Ammon's horn (tissue), 1 donor: ENCODE measurements around the gene KCNJ12.

ENCODE experiments used
- DNase-seq: peaks from one replicate; pipeline ENCODE4 v3.0.0-alpha.2; 2016; ENCODE audit warnings: low spot score

KCNJ12 gene

DNA sequence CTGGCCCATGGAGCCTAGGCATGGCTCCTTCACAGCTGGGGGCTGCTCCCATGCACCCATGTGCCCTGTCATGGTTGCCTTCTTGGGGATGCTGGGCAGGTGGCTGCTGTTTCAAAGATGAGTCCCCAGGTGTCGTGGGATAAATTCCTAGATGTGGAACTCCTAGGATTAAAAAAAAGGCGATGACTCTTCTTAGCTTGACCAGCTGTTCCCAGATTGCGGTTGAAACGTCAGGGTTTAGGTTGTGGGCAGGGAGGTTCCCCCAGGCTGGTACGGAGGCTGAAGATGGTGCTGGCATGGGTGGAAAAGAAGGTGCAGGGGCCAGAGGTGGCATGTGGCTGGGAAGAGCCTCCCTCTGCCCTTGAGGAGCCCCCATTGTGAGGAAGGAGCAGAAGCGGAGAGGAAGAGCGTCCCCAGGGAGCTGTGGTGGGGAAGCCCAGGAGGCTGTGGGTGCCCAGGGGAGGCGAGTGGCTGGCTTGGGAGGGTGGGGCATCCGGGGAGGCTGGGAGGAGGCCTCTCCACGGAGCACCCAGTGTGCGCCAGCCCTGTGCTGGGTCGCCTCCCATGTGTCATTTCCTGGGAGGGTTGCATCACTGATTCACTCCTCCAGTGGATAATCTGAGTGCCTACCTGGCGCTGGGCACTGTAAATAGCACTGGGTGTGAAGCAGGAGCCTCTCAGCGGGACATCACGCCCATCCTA, 7.5 kb upstream of the KCNJ12 start:
- no peak for DNase-seq

GRCh38 chr17:21369395-21369794, 6.8 kb upstream of the KCNJ12 start:
- DNase-seq: no peak

DNA sequence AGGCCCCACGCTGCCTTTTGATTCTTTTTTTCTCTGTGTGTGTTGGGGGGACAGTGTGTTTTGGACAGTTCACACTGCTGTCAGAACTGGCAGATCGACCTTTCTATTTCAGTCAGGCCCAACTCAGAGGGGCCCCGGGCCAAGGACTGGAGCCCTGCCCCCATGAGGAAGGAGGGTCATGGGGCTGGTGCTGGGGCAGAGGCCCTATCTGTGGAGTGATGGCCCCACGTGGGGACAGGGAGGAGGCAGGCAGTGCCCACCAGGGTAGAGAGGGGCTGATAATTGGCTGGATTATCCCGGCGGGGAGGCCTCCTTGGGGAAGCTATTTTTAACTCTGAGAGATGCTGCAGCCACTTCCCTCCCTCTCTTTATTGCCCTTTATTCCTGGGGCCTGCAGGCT, 5.7 kb upstream of the KCNJ12 start:
- DNase-seq: no peak

GRCh38 chr17:21371511-21372081, 4.6 kb upstream of the KCNJ12 start:
- DNase-seq: no peak

GRCh38 chr17:21372256-21372954, 3.8 kb upstream of the KCNJ12 start:
- no peak for DNase-seq

GRCh38 chr17:21373036-21373435, 3.1 kb upstream of the KCNJ12 start:
- DNase-seq: no peak

DNA sequence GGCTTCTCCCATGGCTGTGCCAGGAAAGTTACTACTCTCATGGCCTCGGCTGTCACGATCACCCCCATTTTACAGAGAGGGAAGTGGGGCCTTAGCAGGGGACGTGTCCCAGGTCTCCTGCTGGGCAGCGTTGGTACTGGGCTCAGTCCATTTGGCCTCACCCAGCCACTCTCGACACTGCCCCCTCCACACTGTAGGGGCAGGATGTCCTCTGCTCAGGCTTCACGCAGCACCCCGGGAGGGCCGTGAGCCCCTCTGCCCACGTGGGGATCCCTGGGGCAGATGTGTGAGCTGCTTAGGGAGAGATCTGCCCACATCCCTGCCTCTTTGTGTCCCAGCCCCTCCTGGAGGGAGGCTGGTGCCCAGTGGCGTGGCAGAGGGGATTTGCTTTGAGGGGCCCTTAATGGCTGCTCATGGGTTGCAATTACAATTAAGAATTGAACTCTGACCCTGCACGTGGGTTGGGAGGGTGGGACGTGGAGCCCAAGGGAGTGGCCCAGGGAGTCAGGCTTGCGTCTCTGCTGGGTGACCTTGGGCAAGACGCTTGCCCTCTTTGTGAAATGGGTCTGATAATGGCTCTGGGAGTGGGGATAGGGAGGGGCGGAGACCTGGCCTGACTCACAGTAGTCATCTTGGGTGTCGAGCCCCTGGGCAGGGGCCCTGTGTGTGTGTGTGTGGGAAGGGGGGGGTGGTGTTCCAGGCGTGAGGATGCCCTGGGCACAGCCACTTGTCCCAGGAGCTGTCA, 2.3 kb upstream of the KCNJ12 start:
- DNase-seq: no peak

GRCh38 chr17:21374441-21375161, 1.6 kb upstream of the KCNJ12 start:
- DNase-seq: no peak

DNA sequence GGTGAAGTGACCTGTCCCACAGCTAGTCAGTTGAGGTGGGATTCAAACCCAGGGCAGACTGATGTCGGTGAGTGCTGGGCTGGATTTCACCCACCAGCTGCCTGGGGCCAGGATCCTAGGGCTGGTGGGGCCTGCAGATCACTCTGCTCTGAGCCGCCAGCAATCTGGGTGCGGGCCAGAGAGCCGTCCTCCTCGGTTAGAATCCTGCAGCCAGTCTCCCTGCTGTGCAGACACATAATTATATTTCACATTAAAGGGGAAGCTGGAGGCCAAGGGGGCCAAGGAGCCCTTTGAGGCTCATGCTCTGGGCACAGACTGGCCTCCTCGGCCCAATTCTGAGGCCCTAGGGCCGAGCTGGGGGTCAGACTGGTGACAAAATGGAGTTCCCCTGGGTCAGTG, 996 bp upstream of the KCNJ12 start:
- DNase-seq: no peak

DNA sequence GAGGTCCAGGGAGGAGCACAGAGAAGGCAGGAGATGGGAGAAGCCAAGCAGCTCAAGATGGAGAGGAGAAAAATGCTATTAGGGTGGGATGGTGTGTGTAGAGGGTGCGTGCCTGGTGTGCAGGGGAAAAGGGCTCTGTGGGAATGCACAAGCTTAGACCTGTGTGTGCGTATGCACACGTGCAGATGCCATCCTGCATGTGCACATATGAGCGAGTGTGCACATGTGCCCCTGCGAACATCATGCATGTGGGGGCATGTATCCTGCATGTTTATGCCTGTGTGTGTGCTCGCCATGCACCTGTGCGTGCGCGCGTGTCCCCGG, 438 bp upstream of the KCNJ12 start:
- no peak for DNase-seq

- DNase-seq: no peak
Observed at GRCh38 chr17:21376759-21377690, 868 bp downstream of the KCNJ12 start.

GRCh38 chr17:21377705-21378396, 1.7 kb downstream of the KCNJ12 start:
- no peak for DNase-seq

DNA sequence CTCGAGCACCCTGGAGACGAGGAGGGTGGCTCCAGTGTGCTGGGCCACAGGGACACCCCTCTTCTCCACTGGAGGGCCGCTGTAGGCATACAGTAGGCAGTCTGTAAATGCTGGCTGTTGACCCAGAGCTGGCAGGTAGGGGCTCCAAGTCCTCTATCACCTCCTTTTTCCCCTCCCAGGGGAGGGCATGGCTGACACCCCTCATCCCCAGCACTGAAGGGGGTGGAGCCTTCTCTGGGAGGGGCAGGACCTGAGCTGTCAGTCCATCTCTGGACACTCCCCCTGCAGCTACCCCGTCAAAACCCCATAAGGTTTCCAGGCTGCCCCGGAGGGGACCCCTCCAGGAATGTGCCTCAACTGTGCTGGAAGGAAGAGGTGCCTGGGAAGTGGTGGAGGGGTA, 2.4 kb downstream of the KCNJ12 start:
- DNase-seq: no peak

DNA sequence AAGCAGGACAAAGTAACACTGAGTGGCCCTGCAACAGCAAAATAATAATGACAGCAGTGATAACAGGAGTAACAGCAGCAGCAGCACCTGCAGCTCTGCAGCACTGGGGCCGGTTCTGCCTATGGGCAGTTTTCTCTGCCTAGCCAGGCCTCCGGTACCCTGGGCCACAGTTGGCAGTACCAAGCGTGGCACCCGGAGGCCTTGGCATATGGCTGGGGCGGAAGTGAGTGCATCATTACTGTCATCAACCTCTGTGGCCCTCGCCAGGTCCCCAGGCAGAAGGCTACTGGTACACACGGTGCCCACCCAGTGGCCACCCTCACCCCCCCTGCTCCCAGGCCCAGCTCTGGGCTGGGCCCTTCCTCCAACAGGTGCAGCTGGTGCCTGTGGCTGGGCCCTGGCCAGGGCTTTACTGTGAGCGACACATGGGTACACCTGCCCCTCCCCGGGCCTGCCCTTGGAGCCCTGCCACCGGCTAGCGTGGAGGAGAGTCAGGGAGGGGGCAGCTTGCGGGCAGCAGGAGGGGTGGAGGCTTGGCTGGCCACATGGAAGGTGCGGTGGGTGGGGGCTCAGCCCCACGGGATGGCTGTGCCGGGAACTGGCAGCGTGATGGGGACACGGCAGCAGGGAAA, 3.0 kb downstream of the KCNJ12 start:
- DNase-seq: no peak

- DNase-seq: no peak
Observed at GRCh38 chr17:21380659-21381058, 4.5 kb downstream of the KCNJ12 start.

GRCh38 chr17:21381076-21381706, 5.0 kb downstream of the KCNJ12 start:
- no peak for DNase-seq

GRCh38 chr17:21382560-21383495, 6.7 kb downstream of the KCNJ12 start:
- no peak for DNase-seq

GRCh38 chr17:21385281-21385845, 9.2 kb downstream of the KCNJ12 start:
- no peak for DNase-seq
